GM10248 (cell line): Measurements from ENCODE around the gene NUAK2.

ENCODE experiments used
- CTCF ChIA-PET: fragments of 300-600 bp; sonication (Branson Sonifier 250); formaldehyde crosslinking; extraction: SDS; loops from one replicate; lab custom pipeline; 2021; ENCODE audit warnings: antibody characterized with exemption; lab: Yijun Ruan, JAX
- POLR2A ChIA-PET: fragments of 350-650 bp; sonication (Branson Sonifier 250); formaldehyde crosslinking; extraction: SDS; loops from one replicate; lab custom pipeline; 2020; ENCODE audit warnings: antibody characterized with exemption; lab: Yijun Ruan, JAX
- DNase-seq: peaks from one replicate; pipeline ENCODE4 v3.0.0; 2012; ENCODE audit errors: extremely low spot score
- TF ChIP-seq, protein P1 (sequence below): IDR thresholded peaks from 2 replicates; pipeline ENCODE4 v1.5.1; 2012; ENCODE audit warnings: mild to moderate bottlenecking, low read depth; ENCODE audit errors: extremely low read depth, missing control alignments, control extremely low read depth

NUAK2 gene

DNA sequence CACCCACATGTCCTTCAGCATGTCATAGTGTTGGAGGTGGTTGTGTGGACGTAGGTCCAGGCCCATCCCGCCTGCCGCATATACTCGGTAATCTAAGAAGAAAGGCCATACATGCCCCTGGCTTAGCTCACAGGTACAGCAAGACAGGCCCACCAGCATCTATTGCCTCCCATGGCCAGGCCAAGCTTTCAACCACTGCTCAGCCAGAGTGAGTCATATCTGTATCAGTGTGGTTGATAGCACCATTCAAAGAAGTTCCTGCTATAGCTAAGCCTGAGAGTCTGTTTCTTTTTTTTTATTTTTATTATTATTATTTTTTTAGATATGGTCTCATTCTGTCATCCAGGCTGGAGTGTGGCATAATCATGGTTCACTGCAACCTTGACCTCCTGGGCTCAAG, 18.2 kb upstream of the NUAK2 start:
- ChIA-PET CTCF (interaction anchor here (1.0 to 41.3 kb wide), 10 partner anchors 9 to 532 kb away, joined by 3 to 1591 read pairs (median 4); no protein-coding TSS in a partner anchor), POLR2A (no interaction called here)
- peak; percentile 73 for DNase-seq
- TF ChIP-seq, protein P1, sequence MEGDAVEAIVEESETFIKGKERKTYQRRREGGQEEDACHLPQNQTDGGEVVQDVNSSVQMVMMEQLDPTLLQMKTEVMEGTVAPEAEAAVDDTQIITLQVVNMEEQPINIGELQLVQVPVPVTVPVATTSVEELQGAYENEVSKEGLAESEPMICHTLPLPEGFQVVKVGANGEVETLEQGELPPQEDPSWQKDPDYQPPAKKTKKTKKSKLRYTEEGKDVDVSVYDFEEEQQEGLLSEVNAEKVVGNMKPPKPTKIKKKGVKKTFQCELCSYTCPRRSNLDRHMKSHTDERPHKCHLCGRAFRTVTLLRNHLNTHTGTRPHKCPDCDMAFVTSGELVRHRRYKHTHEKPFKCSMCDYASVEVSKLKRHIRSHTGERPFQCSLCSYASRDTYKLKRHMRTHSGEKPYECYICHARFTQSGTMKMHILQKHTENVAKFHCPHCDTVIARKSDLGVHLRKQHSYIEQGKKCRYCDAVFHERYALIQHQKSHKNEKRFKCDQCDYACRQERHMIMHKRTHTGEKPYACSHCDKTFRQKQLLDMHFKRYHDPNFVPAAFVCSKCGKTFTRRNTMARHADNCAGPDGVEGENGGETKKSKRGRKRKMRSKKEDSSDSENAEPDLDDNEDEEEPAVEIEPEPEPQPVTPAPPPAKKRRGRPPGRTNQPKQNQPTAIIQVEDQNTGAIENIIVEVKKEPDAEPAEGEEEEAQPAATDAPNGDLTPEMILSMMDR: no peak

DNA sequence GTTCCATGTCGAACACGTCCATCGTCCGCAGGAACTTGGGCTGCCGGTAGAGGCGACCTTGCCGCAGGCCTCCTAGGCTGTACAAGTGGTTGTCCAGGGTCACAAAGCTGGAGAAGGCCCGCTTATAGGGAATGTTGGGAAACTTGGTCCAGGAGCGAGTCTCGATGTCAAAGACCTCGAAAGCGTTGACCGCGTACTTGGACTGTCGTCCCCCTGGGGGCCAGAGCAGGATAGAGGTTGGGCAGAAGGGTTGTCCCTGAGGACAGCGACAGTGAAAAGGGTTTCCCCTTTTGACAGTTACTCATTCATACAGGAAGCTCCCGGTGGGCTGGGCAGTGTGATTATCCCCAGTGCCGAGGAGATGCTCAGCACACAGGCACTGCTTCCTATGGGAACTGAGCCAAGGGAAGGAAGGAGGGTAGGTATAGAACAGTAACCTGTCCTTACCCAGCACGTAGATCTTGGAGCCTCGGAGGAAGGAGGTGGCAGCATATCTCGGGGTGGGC, 17.7 kb upstream of the NUAK2 start:
- CTCF ChIA-PET: interaction anchor here (1.0 to 41.3 kb wide), 10 partner anchors 8 to 532 kb away, joined by 3 to 1591 read pairs (median 4); no protein-coding TSS in a partner anchor
- POLR2A ChIA-PET: no interaction called here
- TF ChIP-seq, protein P1: no peak
- no peak for DNase-seq

DNA sequence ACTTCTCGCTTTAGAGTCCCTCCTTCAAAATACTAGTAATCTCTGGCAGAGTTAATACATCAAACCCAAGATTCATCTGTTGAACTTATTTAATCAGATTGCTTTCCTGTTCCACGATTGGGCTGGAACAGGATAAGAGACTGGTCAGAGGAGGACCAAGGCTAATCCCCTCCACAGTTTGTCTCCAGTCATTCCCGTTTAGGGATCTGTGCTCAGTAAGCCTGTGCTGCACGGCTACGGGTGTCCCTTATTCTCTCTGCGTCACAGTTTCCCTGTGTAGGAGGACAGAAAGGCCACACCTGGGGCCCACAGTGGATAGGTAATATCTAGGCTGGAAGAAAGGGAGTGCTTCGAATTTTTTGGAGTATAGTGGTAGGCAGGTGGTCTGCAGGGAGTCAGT, 16.5 kb upstream of the NUAK2 start:
- DNase-seq: no peak
- TF ChIP-seq, protein P1: no peak
- ChIA-PET POLR2A (no interaction called here), CTCF (interaction anchor here (1.3 to 41.3 kb wide), 6 partner anchors 13 to 186 kb away, joined by 3 to 1591 read pairs (median 29); no protein-coding TSS in a partner anchor)

DNA sequence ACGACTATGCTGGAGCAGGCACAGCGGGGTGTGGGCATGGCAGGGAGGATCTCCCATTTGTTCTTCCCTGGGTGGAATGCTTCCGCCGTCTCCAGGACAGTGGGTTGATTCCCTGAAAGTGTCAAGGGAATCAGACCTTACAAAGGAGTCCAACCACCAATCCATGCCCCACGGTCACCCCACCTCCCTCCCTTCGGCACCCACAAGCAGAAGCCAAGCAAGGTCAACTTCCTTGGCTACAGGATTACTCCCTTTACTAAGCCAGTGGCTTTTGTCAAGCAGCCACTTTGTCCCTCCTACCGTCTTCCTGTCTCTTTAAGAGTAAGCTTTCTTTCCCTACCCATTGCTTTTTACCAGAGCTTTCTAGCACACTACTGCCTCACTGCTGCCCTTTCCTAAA, 15.9 kb upstream of the NUAK2 start:
- ChIA-PET CTCF (interaction anchor here (0.8 to 41.3 kb wide), 11 partner anchors 9 to 186 kb away, joined by 3 to 1591 read pairs (median 10); no protein-coding TSS in a partner anchor), POLR2A (no interaction called here)
- DNase-seq: no peak
- TF ChIP-seq, protein P1: no peak

DNA sequence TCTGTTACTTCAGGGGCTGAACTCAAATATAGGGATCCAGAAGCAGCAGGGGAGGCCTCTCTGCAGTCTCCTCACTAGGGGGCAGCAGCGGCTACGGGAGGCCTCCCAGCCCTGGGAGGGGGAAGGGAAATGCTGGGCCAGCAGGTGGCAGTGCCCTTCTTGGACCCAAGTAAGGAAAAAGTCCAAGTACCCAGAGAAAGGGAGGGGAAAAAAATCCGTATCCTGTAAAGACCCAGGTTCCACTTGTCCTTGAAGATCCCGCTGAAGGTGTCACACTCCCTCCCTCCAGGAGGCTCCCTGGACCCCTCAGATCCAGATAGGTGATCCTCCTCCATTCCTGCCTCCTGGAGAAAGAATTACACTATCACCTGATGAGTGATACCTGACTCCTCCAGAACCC, 14.1 kb upstream of the NUAK2 start:
- DNase-seq: peak; percentile 78
- TF ChIP-seq, protein P1: peak; percentile 96
- ChIA-PET CTCF (interaction anchor here (0.8 to 41.3 kb wide), 21 partner anchors 10 to 347 kb away, joined by 3 to 1591 read pairs (median 6); partner anchors contain the start of genes KLHDC8A and NUAK2), POLR2A (no interaction called here)

DNA sequence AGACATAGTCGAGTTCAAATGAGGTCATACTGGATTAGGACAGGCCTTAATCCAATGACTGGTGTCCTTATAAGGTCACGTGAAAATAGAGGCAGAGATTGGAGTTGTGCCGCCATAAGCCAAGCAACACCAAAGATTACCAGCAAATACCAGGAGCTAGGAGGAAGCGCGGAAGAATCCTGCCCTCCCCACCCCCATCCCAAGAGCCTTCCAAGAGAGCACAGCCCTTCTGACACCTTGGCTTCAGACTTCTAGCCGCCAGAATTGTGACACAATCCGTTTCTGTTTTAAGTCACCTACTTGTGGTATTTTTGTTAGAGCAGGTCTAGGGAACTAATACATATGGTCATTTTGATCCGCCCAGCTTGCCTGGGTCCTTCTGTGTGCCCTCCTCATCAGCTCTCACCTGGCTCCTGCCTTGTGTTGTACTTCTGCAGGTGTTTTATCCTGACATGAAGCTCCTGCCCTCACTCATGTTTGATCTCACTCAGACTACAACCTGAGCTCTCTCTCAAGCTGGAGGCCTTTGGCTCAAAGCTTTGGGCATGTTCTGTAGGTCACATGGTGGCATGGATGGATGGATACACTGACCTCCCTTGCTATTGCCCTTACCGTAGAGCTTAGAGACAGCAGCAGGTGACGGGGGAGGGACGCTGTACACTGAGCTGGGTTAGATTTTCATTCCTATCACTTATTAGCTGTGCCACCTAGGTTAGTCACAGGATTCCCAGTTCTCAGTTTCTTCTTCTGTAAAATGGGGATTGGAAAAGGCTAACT, 10.7 kb upstream of the NUAK2 start:
- DNase-seq: no peak
- ChIA-PET CTCF (interaction anchor here (0.7 to 41.3 kb wide), 10 partner anchors 8 to 260 kb away, joined by 3 to 1591 read pairs (median 7); no protein-coding TSS in a partner anchor), POLR2A (no interaction called here)
- TF ChIP-seq, protein P1: no peak
